ENCODE measurements around the gene CNTNAP4.

Gene CNTNAP4

GRCh38 chr16:76486740-76487139, 209.5 kb downstream of the CNTNAP4 start:
- no peaks in the 10 kb centered on the region for H3K36me3 ChIP-seq
- H3K9me3 ChIP-seq: no peaks in the 10 kb centered on the region
- H3K4me3 ChIP-seq (ENCODE audit: low read depth, low read length): no peak overlapping the region
- TF ChIP-seq CTCF (IDR thresholded peaks at IDR 0.05; ENCODE audit: low read depth, low read length): no peak
- peaks cover 15% of the 10 kb centered on the region for H3K4me1 ChIP-seq
- H3K27me3 ChIP-seq: no peaks in the 10 kb centered on the region
- DNase-seq: no peak

- no peaks in the 10 kb centered on the region for H3K27me3 ChIP-seq
- no peak for TF ChIP-seq CTCF (IDR thresholded peaks at IDR 0.05; ENCODE audit: low read depth, low read length)
Measured at GRCh38 chr16:76487411-76488064, 210.3 kb downstream of the CNTNAP4 start.

GRCh38 chr16:76488065-76488417, 210.8 kb downstream of the CNTNAP4 start:
- no peak for DNase-seq
- H3K36me3 ChIP-seq: no peaks in the 10 kb centered on the region
- no peak for TF ChIP-seq CTCF (IDR thresholded peaks at IDR 0.05; ENCODE audit: low read depth, low read length)
- H3K4me1 ChIP-seq: peaks cover 15% of the 10 kb centered on the region
- no peaks in the 10 kb centered on the region for H3K9me3 ChIP-seq
- no peaks in the 10 kb centered on the region for H3K27me3 ChIP-seq
- H3K4me3 ChIP-seq (ENCODE audit: low read depth, low read length): peak overlapping the region; percentile 1

More at GRCh38 chr16:76487411-76488064, 210.3 kb downstream of the CNTNAP4 start:
- Histone ChIP-seq H3K4me3 (ENCODE audit: low read depth, low read length) (peak overlapping the region; percentile 2), H3K9me3 (no peaks in the 10 kb centered on the region), H3K36me3 (no peaks in the 10 kb centered on the region), H3K4me1 (peaks cover 15% of the 10 kb centered on the region)
- DNase-seq: no peak

- H3K4me3 ChIP-seq (ENCODE audit: low read depth, low read length): no peak overlapping the region
- H3K4me1 ChIP-seq: peaks cover 15% of the 10 kb centered on the region
- H3K27me3 ChIP-seq: no peaks in the 10 kb centered on the region
- DNase-seq: no peak
- no peaks in the 10 kb centered on the region for H3K9me3 ChIP-seq
- no peaks in the 10 kb centered on the region for H3K36me3 ChIP-seq
- TF ChIP-seq CTCF (IDR thresholded peaks at IDR 0.05; ENCODE audit: low read depth, low read length): no peak
Measured at GRCh38 chr16:76490036-76490639, 212.9 kb downstream of the CNTNAP4 start.

- no peak overlapping the region for H3K4me3 ChIP-seq (ENCODE audit: low read depth, low read length)
- H3K27me3 ChIP-seq: no peaks in the 10 kb centered on the region
- H3K36me3 ChIP-seq: no peaks in the 10 kb centered on the region
- no peak for TF ChIP-seq CTCF (IDR thresholded peaks at IDR 0.05; ENCODE audit: low read depth, low read length)
- H3K9me3 ChIP-seq: no peaks in the 10 kb centered on the region
- no peak for DNase-seq
- H3K4me1 ChIP-seq: no peaks in the 10 kb centered on the region
Measured at GRCh38 chr16:76500006-76500405, 222.8 kb downstream of the CNTNAP4 start.

- H3K4me1 ChIP-seq: no peaks in the 10 kb centered on the region
- no peaks in the 10 kb centered on the region for H3K9me3 ChIP-seq
- H3K4me3 ChIP-seq (ENCODE audit: low read depth, low read length): no peak overlapping the region
- H3K36me3 ChIP-seq: no peaks in the 10 kb centered on the region
- DNase-seq: no peak
- H3K27me3 ChIP-seq: no peaks in the 10 kb centered on the region
- TF ChIP-seq CTCF (IDR thresholded peaks at IDR 0.05; ENCODE audit: low read depth, low read length): no peak
Measured at GRCh38 chr16:76502063-76502462, 224.9 kb downstream of the CNTNAP4 start.
